ENCODE results near the gene TMEM232.

The TMEM232 gene

DNA sequence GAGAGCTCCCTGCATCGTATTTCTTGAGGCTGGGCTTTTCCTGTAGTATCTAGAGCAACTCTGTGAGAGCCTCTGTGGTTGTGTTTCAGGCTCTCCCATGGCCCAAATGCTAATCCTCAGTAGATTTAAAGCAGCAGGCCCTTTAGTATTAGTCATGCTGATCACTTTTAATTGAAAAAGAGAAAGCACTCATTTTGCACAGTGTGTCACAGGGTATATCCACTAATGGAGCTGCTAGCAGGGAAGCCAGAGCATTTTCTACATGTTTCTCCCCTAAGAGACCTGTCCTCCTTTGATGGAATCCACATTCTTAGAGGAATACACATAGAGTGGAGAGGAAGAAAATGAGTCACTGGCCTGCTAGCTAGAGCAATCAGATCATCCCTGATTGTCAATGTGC, 348.5 kb downstream of the TMEM232 start:
- no peak for DNase-seq

DNA sequence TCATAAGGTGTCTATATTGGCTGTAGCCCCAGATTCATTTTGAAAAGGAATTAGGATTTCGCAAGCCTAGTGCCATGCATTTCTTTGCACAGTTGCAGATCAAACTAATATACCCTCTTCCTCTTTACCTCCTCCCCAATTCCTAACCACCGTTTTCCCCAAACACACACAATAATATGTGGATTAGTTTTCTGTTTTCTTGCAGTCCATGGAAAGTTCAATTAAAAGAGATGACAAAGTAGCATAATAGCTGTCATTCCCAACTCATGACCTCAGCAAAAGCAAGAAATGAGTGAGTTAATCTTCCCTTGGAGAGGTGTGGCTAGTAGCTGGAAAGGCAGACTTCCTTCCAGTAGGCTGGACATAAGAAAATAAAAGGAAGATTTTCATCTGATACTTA, 349.1 kb downstream of the TMEM232 start:
- DNase-seq: no peak

DNA sequence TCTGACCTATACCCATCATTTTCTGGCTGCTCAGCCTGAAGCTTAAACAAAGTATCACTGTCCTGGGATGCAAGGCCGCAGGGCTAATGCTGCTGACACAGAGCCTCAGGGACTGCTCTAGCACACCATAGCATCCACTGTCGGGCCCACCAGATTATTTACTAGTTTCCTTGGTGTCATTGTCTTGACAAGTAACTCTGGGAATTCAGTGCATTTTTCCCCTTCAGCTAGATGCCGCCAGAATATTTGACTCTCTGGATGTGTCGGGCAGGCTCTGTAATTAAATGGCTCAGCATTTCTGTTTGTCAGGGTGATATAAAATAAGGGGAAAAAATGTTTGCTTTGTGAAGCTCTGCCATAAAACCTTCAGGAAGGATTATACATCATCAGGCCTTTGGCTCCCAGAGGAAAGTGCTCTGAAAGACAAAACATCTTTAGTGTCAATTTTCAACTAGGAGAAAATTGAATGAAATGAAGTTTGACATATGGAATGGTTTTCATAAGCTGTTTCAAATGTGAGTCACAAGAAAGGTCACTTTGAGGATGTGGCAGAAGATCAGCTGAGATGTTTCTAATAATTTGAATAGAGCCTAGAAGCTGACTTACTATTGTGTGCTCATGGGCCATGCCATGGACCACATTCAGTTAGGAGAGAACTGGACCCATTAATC, 350.1 kb downstream of the TMEM232 start:
- no peak for DNase-seq

DNA sequence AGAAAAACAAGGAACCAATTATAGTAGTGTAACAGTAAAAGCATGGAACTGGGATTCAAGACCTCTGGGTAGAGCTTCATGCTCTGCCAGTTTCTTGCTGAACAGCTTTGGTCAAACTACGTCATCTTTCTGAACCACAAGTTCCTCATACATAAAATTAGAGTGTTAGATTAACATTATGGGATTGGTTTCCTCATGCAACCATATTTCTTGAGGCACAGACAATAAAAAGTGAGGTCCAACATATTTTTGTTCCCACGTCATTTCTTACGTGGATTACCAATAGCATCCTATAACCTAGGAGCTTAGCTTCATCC, 354.8 kb downstream of the TMEM232 start:
- peak; percentile 31 for DNase-seq

DNA sequence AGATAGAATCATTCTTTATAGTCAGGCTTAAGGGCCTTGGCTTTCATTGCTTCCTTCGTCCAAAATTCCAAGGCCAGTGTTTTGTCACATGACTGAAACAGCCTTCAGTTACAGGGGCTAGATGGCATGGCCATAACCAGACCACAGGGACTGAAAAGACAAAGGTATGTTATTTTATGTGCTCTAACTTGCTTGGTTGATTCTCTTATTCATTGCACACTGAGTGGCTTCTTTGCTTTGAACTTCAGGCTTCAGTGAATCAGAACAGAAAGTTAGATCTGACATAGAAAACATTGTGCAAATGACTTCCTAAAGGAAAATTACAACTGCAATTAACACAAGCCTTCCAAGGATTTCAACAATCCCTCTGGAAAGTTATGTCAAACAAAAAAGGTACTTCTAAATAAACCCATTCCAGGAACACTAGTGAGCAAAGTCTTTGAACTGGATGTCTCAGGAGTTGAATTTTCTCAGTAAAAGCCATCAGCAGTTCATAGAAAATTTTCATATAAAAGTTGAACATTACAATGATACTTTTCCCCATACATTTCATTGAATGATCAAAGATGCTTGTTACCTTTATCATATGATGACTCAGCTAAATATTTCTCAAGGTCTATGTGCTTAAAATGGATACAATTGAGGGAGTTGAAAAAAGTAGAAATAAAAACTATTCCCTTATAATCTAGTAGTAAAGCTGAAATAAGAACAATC, 355.3 kb downstream of the TMEM232 start:
- DNase-seq: no peak

Measured in GDM1 (cell line).